A549 (cell line): Measurements from ENCODE around the gene MARCHF11. TPM values are rescaled to one million over a fixed set of nuclear protein-coding genes. Genes with fewer than 3 reads are reported as not detected.

Source experiments
- ATAC-seq, 2 experiments: fragments of 200-7000 bp in 1 of 2; fragments of >200 bp in 1 of 2; cut with Nextera tagmentation in 1 of 2; cut with Tn5 transposase in 1 of 2; 3 replicates each; pipeline versions ENCODE4 v1.8.0 to v1.9.1; 2018 to 2020; ENCODE audit warnings: mild to moderate bottlenecking in 1 of 2, moderate library complexity in 1 of 2
- CTCF ChIA-PET: fragments of 300-600 bp; sonication (Branson Sonifier 250); formaldehyde crosslinking; extraction: SDS; loops from one replicate; lab custom pipeline; 2021; ENCODE audit warnings: antibody characterized with exemption, inconsistent platforms; lab: Yijun Ruan, JAX
- POLR2A ChIA-PET: fragments of 350-600 bp; formaldehyde crosslinking; extraction: SDS; loops from one replicate; lab custom pipeline; 2021; ENCODE audit warnings: antibody characterized with exemption, inconsistent platforms; lab: Yijun Ruan, JAX
- DNase-seq, 2 experiments: peaks; one replicate each; pipeline versions ENCODE4 v3.0.0 to v3.0.0-alpha.2; 2011 to 2016; ENCODE audit warnings: low read depth in 1 of 2, low spot score in 1 of 2
- FAIRE-seq: peaks from 2 replicates; lab custom pipeline; 2011; peaks lifted over from hg19 to GRCh38; lab: Jason Lieb, UNC
- H3K27ac ChIP-seq, 2 experiments: fragments of >200 bp; sonication (Bioruptor Twin); formaldehyde crosslinking; 3 replicates each; pipeline ENCODE4 v1.5.1; 2016 to 2017
- H3K4me1 ChIP-seq: fragments of >200 bp; sonication (Bioruptor Twin); formaldehyde crosslinking; 3 replicates; pipeline ENCODE4 v1.6.1; 2016
- H3K4me2 ChIP-seq: fragments of >200 bp; sonication (Bioruptor Twin); formaldehyde crosslinking; 3 replicates; pipeline ENCODE4 v1.6.1; 2016
- H3K4me3 ChIP-seq: fragments of >200 bp; sonication (Bioruptor Twin); formaldehyde crosslinking; 3 replicates; pipeline ENCODE4 v1.5.1; 2016
- H3K9me3 ChIP-seq: fragments of >200 bp; sonication (Bioruptor Twin); formaldehyde crosslinking; 3 replicates; pipeline ENCODE4 v1.6.1; 2016
- BHLHE40 ChIP-seq: IDR thresholded peaks from 2 replicates; pipeline ENCODE4 v1.6.1; 2012; ENCODE audit warnings: low read depth, low read length, inconsistent platforms
- CBX2 ChIP-seq: fragments of 200-600 bp; sonication (generic); IDR thresholded peaks from 2 replicates; pipeline ENCODE4 v1.6.1; 2016; ENCODE audit warnings: low read depth, mild to moderate bottlenecking, borderline replicate concordance
- CHD2 ChIP-seq: fragments of 150-350 bp; IDR thresholded peaks from 2 replicates; pipeline ENCODE4 v1.6.1; 2014; ENCODE audit warnings: low read length; ENCODE audit not compliant: partially characterized antibody
- CHD4 ChIP-seq: fragments of 200-600 bp; sonication (generic); IDR thresholded peaks from 2 replicates; pipeline ENCODE4 v1.6.1; 2016; ENCODE audit warnings: antibody characterized with exemption, mild to moderate bottlenecking, borderline replicate concordance
- HOXB5 ChIP-seq: fragments of 250-450 bp; sonication (Bioruptor Pico); IDR thresholded peaks from 2 replicates; pipeline ENCODE4 v1.5.0; 2020; ENCODE audit warnings: mild to moderate bottlenecking, moderate library complexity
- KDM5A ChIP-seq: fragments of 200-600 bp; sonication (generic); IDR thresholded peaks from 2 replicates; pipeline ENCODE4 v1.6.1; 2016; ENCODE audit warnings: antibody characterized with exemption, mild to moderate bottlenecking
- MAZ ChIP-seq: fragments of 150-350 bp; IDR thresholded peaks from 2 replicates; pipeline ENCODE4 v1.6.1; 2014; ENCODE audit warnings: antibody characterized with exemption, low read depth, low read length, borderline replicate concordance
- NR3C1 ChIP-seq: fragments of >200 bp; sonication (Bioruptor Twin); formaldehyde crosslinking; IDR thresholded peaks from 3 replicates; pipeline ENCODE4 v1.6.1; 2017
- POLR2A ChIP-seq: IDR thresholded peaks from 2 replicates; pipeline ENCODE4 v1.6.1; 2012; ENCODE audit warnings: mild to moderate bottlenecking, low read length
- RAD21 ChIP-seq, 2 experiments: fragments of >200 bp in 1 of 2; sonication (Bioruptor Twin) in 1 of 2; formaldehyde crosslinking in 1 of 2; IDR thresholded peaks in 1 of 2; conservative IDR thresholded peaks in 1 of 2; 2 replicates in 1 of 2; 3 replicates in 1 of 2; pipeline ENCODE4 v1.6.1; 2012 to 2018; ENCODE audit warnings: inconsistent platforms in 1 of 2
- RARB ChIP-seq: fragments of 250-450 bp; sonication (Bioruptor Pico); IDR thresholded peaks from 2 replicates; pipeline ENCODE4 v1.8.0; 2021; ENCODE audit warnings: mild to moderate bottlenecking, moderate library complexity
- RFX5 ChIP-seq: fragments of 450-650 bp; IDR thresholded peaks from 2 replicates; pipeline ENCODE4 v1.7.1; 2014; ENCODE audit warnings: antibody characterized with exemption, mild to moderate bottlenecking, moderate library complexity
- RNF2 ChIP-seq: fragments of 200-600 bp; sonication (generic); IDR thresholded peaks from 2 replicates; pipeline ENCODE4 v1.6.1; 2016; ENCODE audit warnings: low read depth, mild to moderate bottlenecking, antibody characterized with exemption, moderate library complexity, borderline replicate concordance
- SREBF2 ChIP-seq: fragments of 450-650 bp; IDR thresholded peaks from 2 replicates; pipeline ENCODE4 v1.6.1; 2014; ENCODE audit warnings: mild to moderate bottlenecking, moderate library complexity
- ZSCAN20 ChIP-seq: fragments of 250-450 bp; sonication (Bioruptor Pico); IDR thresholded peaks from 2 replicates; pipeline ENCODE4 v1.8.0; 2022; ENCODE audit warnings: mild to moderate bottlenecking, moderate library complexity
- WGBS: methylation state at CpG from one replicate; pipeline ENCODE4 v1.1.6; 2017; ENCODE audit errors: missing lambda C conversion rate; 5-methylcytosine and 5-hydroxymethylcytosine counted together
- polyA minus RNA-seq: library from RNA; depleted of rRNA, polyadenylated mRNA; stranded (reverse); fragments of >200 nt; gene quantifications from 2 replicates; pipeline ENCODE4 v1.2.3, GENCODE V29; 2011; rRNA and poly(A)+ RNA removed
- polyA plus RNA-seq, 4 experiments: library from polyadenylated mRNA; depleted of rRNA in 3 of 4; stranded (reverse); fragments of >200 nt; fragmentation: RNase III in 1 of 4; extraction: RNeasy Plus Mini Kit Qiagen cat#74134 plus additional on column Dnase treatment in 1 of 4; gene quantifications; 2 replicates in 3 of 4; 3 replicates in 1 of 4; pipeline ENCODE4 v1.2.3, GENCODE V29; 2011 to 2017
- TF ChIP-seq, protein P1 (sequence below): IDR thresholded peaks from 2 replicates; pipeline ENCODE4 v1.6.1; 2012
- TF ChIP-seq, protein P2 (sequence below): fragments of >200 bp; sonication (Bioruptor Twin); formaldehyde crosslinking; IDR thresholded peaks from 3 replicates; pipeline ENCODE4 v1.5.1; 2016
- TF ChIP-seq, protein P3 (sequence below): fragments of 150-350 bp; IDR thresholded peaks from 2 replicates; pipeline ENCODE4 v1.6.1; 2014; ENCODE audit warnings: low read depth, mild to moderate bottlenecking, low read length

Gene MARCHF11, protein sequence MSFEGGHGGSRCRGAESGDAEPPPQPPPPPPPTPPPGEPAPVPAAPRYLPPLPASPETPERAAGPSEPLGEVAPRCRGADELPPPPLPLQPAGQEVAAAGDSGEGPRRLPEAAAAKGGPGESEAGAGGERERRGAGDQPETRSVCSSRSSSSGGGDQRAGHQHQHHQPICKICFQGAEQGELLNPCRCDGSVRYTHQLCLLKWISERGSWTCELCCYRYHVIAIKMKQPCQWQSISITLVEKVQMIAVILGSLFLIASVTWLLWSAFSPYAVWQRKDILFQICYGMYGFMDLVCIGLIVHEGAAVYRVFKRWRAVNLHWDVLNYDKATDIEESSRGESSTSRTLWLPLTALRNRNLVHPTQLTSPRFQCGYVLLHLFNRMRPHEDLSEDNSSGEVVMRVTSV
- polyA plus RNA-seq (2011; rRNA removed) (not detected in 2 replicates), polyA plus RNA-seq (2017; fragmentation: RNase III; extraction: RNeasy Plus Mini Kit Qiagen cat#74134 plus additional on column Dnase treatment) (not detected in 3 replicates), polyA minus RNA-seq (not detected in 2 replicates)
- polyA plus RNA-seq (2012; cell fraction: cytosol; rRNA removed) = not detected in 2 replicates
- not detected in 2 replicates for polyA plus RNA-seq (2012; cell fraction: nucleus; rRNA removed)

DNA sequence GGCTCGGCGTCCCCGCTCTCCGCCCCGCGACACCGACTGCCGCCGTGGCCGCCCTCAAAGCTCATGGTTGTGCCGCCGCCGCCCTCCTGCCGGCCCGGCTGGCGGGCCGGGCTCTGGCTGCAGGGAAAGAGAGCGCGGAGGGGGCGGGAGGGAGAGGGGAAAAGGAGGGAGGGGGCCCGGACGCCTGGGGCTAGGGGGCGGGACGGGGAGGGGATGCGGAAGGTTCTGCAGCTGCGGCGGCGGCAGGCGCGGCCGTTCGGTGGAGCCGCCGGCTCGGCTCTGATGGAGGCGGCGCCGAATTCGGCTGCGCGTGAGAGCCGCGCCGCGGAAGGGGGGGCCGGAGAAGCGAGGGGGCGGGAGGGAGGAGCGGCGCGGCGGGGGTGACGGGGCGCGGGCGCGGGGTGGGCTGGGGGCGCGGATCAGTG is at the start of gene MARCHF11:
Gene MARCHF11, minus strand, starts transcription at position 281 of the 425 bp plus-strand sequence. Its CDS starts 216 bp downstream, at position 65.
- 90% methylated on average over 20 of the region's 59 CpGs for WGBS
- Histone ChIP-seq H3K4me2 (no peak within 1 kb of the TSS), H3K27ac (no peak within 1 kb of the TSS), H3K9me3 (no peaks in the 10 kb centered on the region), H3K4me1 (no peaks in the 10 kb centered on the region), H3K4me3 (no peak within 1 kb of the TSS)
- TF ChIP-seq CHD4 (no peak), NR3C1 (no peak), RAD21 (conservative IDR thresholded peaks at IDR 0.05 in 1 of 2, IDR thresholded peaks at IDR 0.05 in 1 of 2) (no peak), HOXB5 (no peak), KDM5A (no peak), ZSCAN20 (CRISPR knock-in tag) (no peak), RARB (CRISPR knock-in tag) (no peak)
- TF ChIP-seq, protein P1, sequence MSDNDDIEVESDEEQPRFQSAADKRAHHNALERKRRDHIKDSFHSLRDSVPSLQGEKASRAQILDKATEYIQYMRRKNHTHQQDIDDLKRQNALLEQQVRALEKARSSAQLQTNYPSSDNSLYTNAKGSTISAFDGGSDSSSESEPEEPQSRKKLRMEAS = no peak
- TF ChIP-seq, protein P2, sequence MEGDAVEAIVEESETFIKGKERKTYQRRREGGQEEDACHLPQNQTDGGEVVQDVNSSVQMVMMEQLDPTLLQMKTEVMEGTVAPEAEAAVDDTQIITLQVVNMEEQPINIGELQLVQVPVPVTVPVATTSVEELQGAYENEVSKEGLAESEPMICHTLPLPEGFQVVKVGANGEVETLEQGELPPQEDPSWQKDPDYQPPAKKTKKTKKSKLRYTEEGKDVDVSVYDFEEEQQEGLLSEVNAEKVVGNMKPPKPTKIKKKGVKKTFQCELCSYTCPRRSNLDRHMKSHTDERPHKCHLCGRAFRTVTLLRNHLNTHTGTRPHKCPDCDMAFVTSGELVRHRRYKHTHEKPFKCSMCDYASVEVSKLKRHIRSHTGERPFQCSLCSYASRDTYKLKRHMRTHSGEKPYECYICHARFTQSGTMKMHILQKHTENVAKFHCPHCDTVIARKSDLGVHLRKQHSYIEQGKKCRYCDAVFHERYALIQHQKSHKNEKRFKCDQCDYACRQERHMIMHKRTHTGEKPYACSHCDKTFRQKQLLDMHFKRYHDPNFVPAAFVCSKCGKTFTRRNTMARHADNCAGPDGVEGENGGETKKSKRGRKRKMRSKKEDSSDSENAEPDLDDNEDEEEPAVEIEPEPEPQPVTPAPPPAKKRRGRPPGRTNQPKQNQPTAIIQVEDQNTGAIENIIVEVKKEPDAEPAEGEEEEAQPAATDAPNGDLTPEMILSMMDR = no peak
- ATAC-seq (no peak), DNase-seq (no peak), FAIRE-seq (no peak)
- POLR2A ChIA-PET = no interaction called here
- CTCF ChIA-PET = no interaction called here

DNA sequence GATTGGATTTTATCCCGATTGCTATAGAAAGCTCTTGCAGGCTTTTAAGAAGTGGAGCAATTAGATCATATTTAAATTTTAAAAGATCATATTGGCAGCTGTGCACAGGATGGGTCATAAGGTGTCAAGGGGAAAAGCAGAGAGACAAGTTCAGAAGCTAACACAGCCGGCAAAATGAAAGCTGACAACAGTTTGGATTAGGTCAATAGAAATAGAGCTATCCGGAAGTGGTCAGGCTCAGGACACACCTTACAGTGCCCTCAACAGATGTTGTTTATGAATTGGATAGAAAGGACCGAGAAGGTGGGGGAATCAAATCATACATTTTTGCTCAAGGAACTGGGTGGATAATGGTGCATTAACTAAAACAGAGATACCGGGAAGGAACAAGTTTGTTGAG is 46.3 kb upstream of the MARCHF11 start:
- Histone ChIP-seq H3K27ac (no peak overlapping the region), H3K4me1 (no peaks in the 10 kb centered on the region), H3K4me3 (no peak overlapping the region), H3K4me2 (no peak overlapping the region), H3K9me3 (no peaks in the 10 kb centered on the region)
- FAIRE-seq (no peak), DNase-seq (no peak), ATAC-seq (no peak)
- ChIA-PET CTCF (interaction anchor here (1.0 kb wide), 1 partner anchor 22 kb away, joined by 3 read pairs; no protein-coding TSS in a partner anchor), POLR2A (no interaction called here)
- TF ChIP-seq, protein P3, sequence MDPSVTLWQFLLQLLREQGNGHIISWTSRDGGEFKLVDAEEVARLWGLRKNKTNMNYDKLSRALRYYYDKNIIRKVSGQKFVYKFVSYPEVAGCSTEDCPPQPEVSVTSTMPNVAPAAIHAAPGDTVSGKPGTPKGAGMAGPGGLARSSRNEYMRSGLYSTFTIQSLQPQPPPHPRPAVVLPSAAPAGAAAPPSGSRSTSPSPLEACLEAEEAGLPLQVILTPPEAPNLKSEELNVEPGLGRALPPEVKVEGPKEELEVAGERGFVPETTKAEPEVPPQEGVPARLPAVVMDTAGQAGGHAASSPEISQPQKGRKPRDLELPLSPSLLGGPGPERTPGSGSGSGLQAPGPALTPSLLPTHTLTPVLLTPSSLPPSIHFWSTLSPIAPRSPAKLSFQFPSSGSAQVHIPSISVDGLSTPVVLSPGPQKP = no peak
- TF ChIP-seq RNF2 = no peak
- no peak for TF ChIP-seq KDM5A
- TF ChIP-seq BHLHE40 = no peak
- WGBS = 12% methylated on average over 5 of the region's 5 CpGs

DNA sequence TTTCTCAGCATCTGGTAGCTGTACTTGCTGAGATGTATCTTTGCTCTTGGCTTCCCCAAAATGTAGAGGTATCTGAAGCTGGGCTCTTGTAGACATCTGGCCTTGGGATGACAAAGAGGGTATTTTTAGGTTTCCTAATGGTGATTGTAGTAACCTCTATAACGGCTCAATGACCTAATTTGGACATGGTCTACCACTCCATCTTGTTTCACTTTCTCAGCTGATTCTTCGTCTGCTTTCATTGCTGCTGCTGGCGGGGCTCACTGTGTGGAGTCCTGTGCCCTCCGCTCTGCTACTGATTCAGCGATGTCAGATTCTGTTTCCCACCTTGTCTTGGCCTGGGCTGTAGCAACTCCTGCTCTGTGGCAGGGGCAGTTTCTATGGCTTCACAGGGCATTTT is 12.7 kb upstream of the MARCHF11 start:
- Histone ChIP-seq H3K4me3 (no peak overlapping the region), H3K9me3 (no peaks in the 10 kb centered on the region), H3K4me2 (no peak overlapping the region), H3K4me1 (no peaks in the 10 kb centered on the region), H3K27ac (no peak overlapping the region)
- DNase-seq = no peak
- POLR2A ChIA-PET = no interaction called here
- WGBS = 18% methylated on average over 5 of the region's 5 CpGs
- FAIRE-seq = no peak
- CTCF ChIA-PET = no interaction called here
- TF ChIP-seq CBX2 (no peak), KDM5A (no peak)
- no peak for ATAC-seq

DNA sequence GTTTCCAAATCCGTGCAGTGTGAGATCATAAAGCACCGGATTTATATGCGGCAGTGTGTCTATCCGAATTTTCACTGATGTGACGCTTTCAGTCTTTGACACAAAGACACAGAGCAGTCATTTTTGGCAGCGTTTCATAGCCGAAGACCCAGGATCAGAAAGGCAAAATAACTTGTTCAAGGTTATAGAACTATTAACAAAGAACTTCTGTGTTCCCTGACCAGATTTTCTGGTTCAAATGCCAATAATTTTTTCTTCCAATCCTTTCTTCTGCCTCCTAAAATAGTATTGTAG is 1.1 kb upstream of the MARCHF11 start:
- WGBS = 38% methylated on average over 7 of the region's 7 CpGs
- CTCF ChIA-PET = no interaction called here

More for the DNA sequence above, 1.1 kb upstream of the MARCHF11 start:
- H3K4me3 ChIP-seq = no peak overlapping the region
- TF ChIP-seq MAZ = no peak
- no peak for TF ChIP-seq RFX5
- no peak for TF ChIP-seq CHD2
- no peak for TF ChIP-seq SREBF2
- no peak for TF ChIP-seq POLR2A
- no peak for TF ChIP-seq CHD4
- TF ChIP-seq, all 56 proteins: peak for 0
- POLR2A ChIA-PET = no interaction called here
- Histone ChIP-seq H3K9me3 (no peaks in the 10 kb centered on the region), H3K4me2 (no peak overlapping the region), H3K27ac (no peak overlapping the region), H3K4me1 (no peaks in the 10 kb centered on the region)
- DNase-seq (no peak), ATAC-seq (no peak), FAIRE-seq (no peak)
